ENCODE data around the gene TMEM240. TPM values are rescaled to one million over a fixed set of nuclear protein-coding genes. Genes with fewer than 3 reads are reported as not detected.
"Not testable (repeated sequence)": the region's sequence is repeated elsewhere in the genome, so short reads cannot be mapped to it uniquely, and the experiment has no call there.

Gene TMEM240
- total RNA-seq, 3 donors from 2014 or later: 0.46 to 0.63 TPM; not detected in 1

- peaks cover 32% of the 10 kb centered on the region for H3K36me3 Mint-ChIP-seq (ENCODE audit: insufficient read depth)
- DNase-seq (no peak), ATAC-seq (no peak)
- H3K9me3 Mint-ChIP-seq: peaks cover 8% of the 10 kb centered on the region
- no peaks in the 10 kb centered on the region for H3K4me1 Mint-ChIP-seq (ENCODE audit: low read depth)
- no peak overlapping the region for H3K4me3 Mint-ChIP-seq
- H3K27me3 Mint-ChIP-seq (ENCODE audit: low read depth): no peaks in the 10 kb centered on the region
Observed at GRCh38 chr1:1490633-1491230, 49.7 kb downstream of the TMEM240 start.

GRCh38 chr1:1489861-1490260, 50.6 kb downstream of the TMEM240 start:
- DNase-seq: no peak
- H3K4me3 Mint-ChIP-seq: no peak overlapping the region
- no peak for ATAC-seq
- H3K9me3 Mint-ChIP-seq: peaks cover 8% of the 10 kb centered on the region
- no peaks in the 10 kb centered on the region for H3K27me3 Mint-ChIP-seq (ENCODE audit: low read depth)
- peaks cover 32% of the 10 kb centered on the region for H3K36me3 Mint-ChIP-seq (ENCODE audit: insufficient read depth)
- H3K4me1 Mint-ChIP-seq (ENCODE audit: low read depth): no peaks in the 10 kb centered on the region

DNA sequence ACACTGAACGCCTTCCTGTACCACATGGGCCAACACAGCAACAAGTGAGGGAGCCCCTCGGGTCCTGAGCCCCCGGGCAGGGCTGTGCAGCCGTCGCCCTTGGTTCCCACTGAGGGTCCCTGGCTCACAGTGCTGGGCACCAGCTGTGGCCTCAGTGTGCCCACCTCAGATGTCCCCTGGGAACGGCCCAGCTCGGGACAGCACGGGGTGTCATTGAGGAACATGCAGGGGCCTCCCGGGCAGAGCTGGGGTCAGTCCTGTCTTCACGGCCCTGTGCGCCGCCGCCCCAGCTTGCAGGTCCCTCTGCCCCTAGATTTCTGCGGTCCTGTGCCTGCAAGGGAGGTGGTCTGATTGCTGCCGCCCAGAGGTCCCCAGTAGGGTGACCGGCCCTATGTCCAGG, 51.2 kb downstream of the TMEM240 start:
- Mint-ChIP-seq H3K9me3 (peaks cover 8% of the 10 kb centered on the region), H3K27me3 (ENCODE audit: low read depth) (no peaks in the 10 kb centered on the region), H3K36me3 (ENCODE audit: insufficient read depth) (peaks cover 28% of the 10 kb centered on the region), H3K4me1 (ENCODE audit: low read depth) (no peaks in the 10 kb centered on the region), H3K4me3 (no peak overlapping the region)
- ATAC-seq (no peak), DNase-seq (no peak)

DNA sequence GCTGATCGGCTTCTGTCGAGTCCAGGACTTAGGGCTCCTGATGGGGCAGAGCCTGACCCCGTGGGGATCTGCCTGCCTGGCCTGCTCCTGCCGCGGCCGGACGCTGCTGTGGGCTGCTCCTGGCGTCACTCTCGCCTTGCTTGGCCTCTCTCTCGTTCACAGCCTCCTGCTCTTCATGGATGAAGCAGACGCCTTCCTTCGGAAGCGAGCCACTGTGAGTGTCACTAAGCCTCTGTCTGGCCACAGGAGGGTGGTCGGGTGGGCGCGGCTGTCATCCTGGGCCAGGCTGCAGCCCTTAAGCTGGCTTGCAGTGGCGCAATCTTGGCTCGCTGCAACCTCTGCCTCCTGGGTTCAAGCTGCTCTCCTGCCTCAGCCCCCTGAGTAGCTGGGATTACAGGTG, 52.7 kb downstream of the TMEM240 start:
- ATAC-seq (no peak), DNase-seq (no peak)
- no peaks in the 10 kb centered on the region for H3K4me1 Mint-ChIP-seq (ENCODE audit: low read depth)
- peaks cover 17% of the 10 kb centered on the region for H3K36me3 Mint-ChIP-seq (ENCODE audit: insufficient read depth)
- no peak overlapping the region for H3K4me3 Mint-ChIP-seq
- no peaks in the 10 kb centered on the region for H3K27me3 Mint-ChIP-seq (ENCODE audit: low read depth)
- H3K9me3 Mint-ChIP-seq: no peaks in the 10 kb centered on the region

- H3K4me1 Mint-ChIP-seq (ENCODE audit: low read depth); H3K9me3 Mint-ChIP-seq; ATAC-seq; H3K27me3 Mint-ChIP-seq (ENCODE audit: low read depth); DNase-seq; H3K4me3 Mint-ChIP-seq: not testable (repeated sequence)
- H3K36me3 Mint-ChIP-seq (ENCODE audit: insufficient read depth): peaks cover 11% of the 10 kb centered on the region
Observed at GRCh38 chr1:1485755-1486317, 54.6 kb downstream of the TMEM240 start.

DNA sequence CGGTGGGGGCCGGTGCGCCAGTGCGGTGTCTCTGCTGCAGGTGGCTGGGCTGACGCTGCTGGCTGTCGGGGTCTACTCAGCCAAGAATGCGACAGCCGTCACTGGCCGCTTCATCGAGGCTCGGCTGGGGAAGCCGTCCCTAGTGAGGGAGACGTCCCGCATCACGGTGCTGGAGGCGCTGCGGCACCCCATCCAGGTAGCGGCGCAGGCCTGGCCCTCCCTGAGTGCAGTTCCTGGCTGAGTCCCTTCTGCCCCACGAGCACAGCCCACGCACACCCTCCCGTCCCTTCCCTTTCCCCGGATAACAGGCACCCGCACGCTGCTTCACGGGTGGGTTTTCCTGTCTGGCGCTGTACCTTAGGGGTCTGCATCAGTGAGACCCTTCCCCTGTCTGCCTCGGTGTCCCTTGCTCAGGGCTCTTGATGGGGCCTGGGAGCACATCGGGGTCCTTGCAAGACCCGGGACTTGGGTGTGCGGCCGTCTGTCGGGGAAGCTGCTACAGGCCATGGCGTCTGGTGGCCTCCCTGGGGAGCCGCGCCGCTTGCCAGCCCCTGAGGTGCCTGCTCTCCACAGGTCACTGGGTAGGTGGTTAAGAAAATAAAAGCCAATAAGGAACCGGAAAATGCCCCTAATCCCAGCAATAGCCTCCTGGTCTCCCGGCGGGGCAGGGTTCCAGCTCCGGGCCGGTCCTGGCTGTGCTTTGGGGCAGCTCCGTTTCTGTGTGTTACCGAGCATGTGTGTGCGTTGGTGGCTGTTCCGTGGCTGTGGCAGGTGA, 55.3 kb downstream of the TMEM240 start:
- H3K4me1 Mint-ChIP-seq (ENCODE audit: low read depth); DNase-seq; H3K9me3 Mint-ChIP-seq; H3K4me3 Mint-ChIP-seq; H3K27me3 Mint-ChIP-seq (ENCODE audit: low read depth); ATAC-seq: not testable (repeated sequence)
- H3K36me3 Mint-ChIP-seq (ENCODE audit: insufficient read depth): peaks cover 10% of the 10 kb centered on the region

Other genes starting within 250 kb of the TMEM240 start
- 10 to 100 TPM; 28.4 to 37.6 (median 30.1) TPM for gene ACAP3, start 232.7 kb downstream of the TMEM240 start, total RNA-seq
- gene PUSL1, start 232.0 kb downstream of the TMEM240 start, total RNA-seq: 10 to 100 TPM; 38.9 to 40.7 (median 39.5) TPM
- 100 to 1,000 TPM; 164 to 181 (median 172) TPM for gene INTS11, start 216.0 kb downstream of the TMEM240 start, total RNA-seq
- 10 to 100 TPM; 16.0 to 18.4 (median 18.1) TPM for gene CPTP, start 215.8 kb downstream of the TMEM240 start, total RNA-seq
- under 1 TPM; 0.15 to 0.29 (median 0.19) TPM for gene TAS1R3, start 209.3 kb downstream of the TMEM240 start, total RNA-seq
- 10 to 100 TPM; 70.7 to 74.6 (median 72.1) TPM for gene DVL1, start 191.2 kb downstream of the TMEM240 start, total RNA-seq
- gene MXRA8, start 182.1 kb downstream of the TMEM240 start, total RNA-seq: under 1 TPM; 0.41 to 0.53 (median 0.47) TPM
- 100 to 1,000 TPM; 218 to 244 (median 220) TPM for gene AURKAIP1, start 165.4 kb downstream of the TMEM240 start, total RNA-seq
- gene CCNL2, start 141.3 kb downstream of the TMEM240 start, total RNA-seq: 100 to 1,000 TPM; 112 to 127 (median 118) TPM
- gene MRPL20, start 133.3 kb downstream of the TMEM240 start, total RNA-seq: 100 to 1,000 TPM; 254 to 300 (median 271) TPM
- gene ANKRD65, start 119.3 kb downstream of the TMEM240 start, total RNA-seq: under 1 TPM in 1 of 3 donors, not detected in 2; 0.15 TPM
- gene VWA1, start 104.9 kb downstream of the TMEM240 start, total RNA-seq: under 1 TPM; 0.18 to 0.58 (median 0.19) TPM
- 1 to 10 TPM in 1 of 3 donors, under 1 TPM in 2; 0.33 to 1.1 (median 0.74) TPM for gene ATAD3C, start 90.9 kb downstream of the TMEM240 start, total RNA-seq
- gene ATAD3B, start 68.9 kb downstream of the TMEM240 start, total RNA-seq: 100 to 1,000 TPM; 193 to 208 (median 194) TPM
- gene ATAD3A, start 28.5 kb downstream of the TMEM240 start, total RNA-seq: 100 to 1,000 TPM; 151 to 180 (median 154) TPM
- 100 to 1,000 TPM; 142 to 170 (median 148) TPM for gene SSU72, start 34.2 kb upstream of the TMEM240 start, total RNA-seq
- gene FNDC10, start 59.5 kb upstream of the TMEM240 start, total RNA-seq: 1 to 10 TPM; 3.0 to 4.8 (median 3.8) TPM
- 10 to 100 TPM; 37.4 to 40.3 (median 37.7) TPM for gene MIB2, start 74.9 kb upstream of the TMEM240 start, total RNA-seq
- 1 to 10 TPM in 2 of 3 donors, under 1 TPM in 1; 0.98 to 1.3 (median 1.0) TPM for gene MMP23B, start 91.5 kb upstream of the TMEM240 start, total RNA-seq
- 10 to 100 TPM; 39.2 to 45.9 (median 43.0) TPM for gene CDK11B, start 118.4 kb upstream of the TMEM240 start, total RNA-seq
- gene SLC35E2B, start 152.2 kb upstream of the TMEM240 start, total RNA-seq: 10 to 100 TPM; 14.8 to 27.2 (median 20.2) TPM
- gene CDK11A, start 183.7 kb upstream of the TMEM240 start, total RNA-seq: 100 to 1,000 TPM in 2 of 3 donors, 10 to 100 TPM in 1; 90.1 to 143 (median 126) TPM
- gene NADK, start 237.8 kb upstream of the TMEM240 start, total RNA-seq: 100 to 1,000 TPM in 2 of 3 donors, 10 to 100 TPM in 1; 98.7 to 108 (median 106) TPM

Data from activated T-cell treated with anti-CD3 and anti-CD28 coated beads, Interleukin-2, amount 50 U/mL, for 4 hours (primary cell).